IgD-negative memory B cell (primary cell): Measurements from ENCODE around the gene WDR20. TPM values are rescaled to one million over a fixed set of nuclear protein-coding genes. Genes with fewer than 3 reads are reported as not detected.
"Not testable (repeated sequence)": the region's sequence is repeated elsewhere in the genome, so short reads cannot be mapped to it uniquely, and the experiment has no call there.

ENCODE experiments used
- H3K27ac Mint-ChIP-seq, 3 donors: one replicate each; pipeline ENCODE4 v1.8.0; 2020 to 2022; ENCODE audit warnings: mild to moderate bottlenecking in 3 of 3, mixed read lengths in 3 of 3, moderate library complexity in 1 of 3
- H3K27me3 Mint-ChIP-seq: one replicate; pipeline ENCODE4 v1.8.0; 2021; ENCODE audit warnings: mixed read lengths
- H3K36me3 Mint-ChIP-seq: one replicate; pipeline ENCODE4 v1.8.0; 2020; ENCODE audit warnings: mild to moderate bottlenecking, mixed read lengths
- H3K4me1 Mint-ChIP-seq, 3 donors: one replicate each; pipeline ENCODE4 v1.8.0; 2020 to 2022; ENCODE audit warnings: mixed read lengths in 3 of 3, mild to moderate bottlenecking in 1 of 3
- H3K4me3 Mint-ChIP-seq, 4 donors: one replicate each; pipeline ENCODE4 v1.8.0; 2020 to 2022; ENCODE audit warnings: mild to moderate bottlenecking in 4 of 4, mixed read lengths in 4 of 4, moderate library complexity in 3 of 4
- H3K9me3 Mint-ChIP-seq, 3 donors: one replicate each; pipeline ENCODE4 v1.8.0; 2020 to 2021; ENCODE audit warnings: mixed read lengths in 3 of 3, mild to moderate bottlenecking in 1 of 3
- polyA plus RNA-seq: library from polyadenylated mRNA; unstranded; fragments of 300-500 nt; fragmentation: Illumina TruSeq; gene quantifications from one replicate; pipeline ENCODE4 v1.2.3, GENCODE V29; 2021

The WDR20 gene
- polyA plus RNA-seq, 1 donor from 2014 or later: 14.9 TPM

GRCh38 chr14:102141797-102142196 is 2.1 kb downstream of the WDR20 start:
- Mint-ChIP-seq H3K36me3 (peaks cover 4% of the 10 kb centered on the region), H3K4me1 (peaks cover 23 to 33% (median 32%) of the 10 kb centered on the region in 3 donors)

GRCh38 chr14:102144914-102145313 is 5.2 kb downstream of the WDR20 start:
- H3K4me3 Mint-ChIP-seq: peak overlapping the region in 1 of 4 donors; percentile 56
- H3K9me3 Mint-ChIP-seq: no peaks in the 10 kb centered on the region
- no peak overlapping the region for H3K27ac Mint-ChIP-seq
- peaks cover 4% of the 10 kb centered on the region for H3K36me3 Mint-ChIP-seq
- H3K4me1 Mint-ChIP-seq: peaks cover 17 to 31% (median 27%) of the 10 kb centered on the region in 3 donors
- H3K27me3 Mint-ChIP-seq: no peaks in the 10 kb centered on the region

More at GRCh38 chr14:102141797-102142196, 2.1 kb downstream of the WDR20 start:
- Mint-ChIP-seq H3K4me3 (no peak overlapping the region), H3K9me3 (no peaks in the 10 kb centered on the region), H3K27me3 (no peaks in the 10 kb centered on the region), H3K27ac (no peak overlapping the region)

- Mint-ChIP-seq H3K27ac (no peak overlapping the region), H3K4me1 (peaks cover 17 to 31% (median 27%) of the 10 kb centered on the region in 3 donors), H3K9me3 (no peaks in the 10 kb centered on the region), H3K36me3 (peaks cover 4% of the 10 kb centered on the region), H3K4me3 (peak overlapping the region in 2 of 4 donors; percentile 3 to 56), H3K27me3 (no peaks in the 10 kb centered on the region)
Observed at GRCh38 chr14:102145395-102145794, 5.7 kb downstream of the WDR20 start.

GRCh38 chr14:102146423-102146822 is 6.7 kb downstream of the WDR20 start:
- Mint-ChIP-seq H3K9me3 (no peaks in the 10 kb centered on the region), H3K4me3 (peak overlapping the region in 1 of 4 donors; percentile 61), H3K4me1 (peaks cover 9 to 24% (median 24%) of the 10 kb centered on the region in 3 donors), H3K27me3 (no peaks in the 10 kb centered on the region), H3K36me3 (peaks cover 1% of the 10 kb centered on the region), H3K27ac (no peak overlapping the region)

- H3K27ac Mint-ChIP-seq: no peak overlapping the region
- H3K9me3 Mint-ChIP-seq: no peaks in the 10 kb centered on the region
- no peaks in the 10 kb centered on the region for H3K27me3 Mint-ChIP-seq
- H3K4me1 Mint-ChIP-seq: peaks cover 9 to 29% (median 22%) of the 10 kb centered on the region in 3 donors
- no peak overlapping the region for H3K4me3 Mint-ChIP-seq
- peaks cover 6% of the 10 kb centered on the region for H3K36me3 Mint-ChIP-seq
Observed at GRCh38 chr14:102150083-102150482, 10.4 kb downstream of the WDR20 start.

GRCh38 chr14:102150744-102151143 is 11.0 kb downstream of the WDR20 start:
- Mint-ChIP-seq H3K9me3 (no peaks in the 10 kb centered on the region), H3K27ac (no peak overlapping the region), H3K27me3 (no peaks in the 10 kb centered on the region), H3K4me3 (no peak overlapping the region), H3K4me1 (peaks cover 9 to 27% (median 20%) of the 10 kb centered on the region in 3 donors), H3K36me3 (peaks cover 6% of the 10 kb centered on the region)

- H3K4me3 Mint-ChIP-seq, H3K36me3 Mint-ChIP-seq, H3K27ac Mint-ChIP-seq, H3K27me3 Mint-ChIP-seq, H3K9me3 Mint-ChIP-seq: not testable (repeated sequence)
- peaks cover 7 to 23% (median 16%) of the 10 kb centered on the region in 3 donors for H3K4me1 Mint-ChIP-seq
Observed at GRCh38 chr14:102151411-102151810, 11.7 kb downstream of the WDR20 start.

- Mint-ChIP-seq H3K27me3 (no peaks in the 10 kb centered on the region), H3K36me3 (peaks cover 8% of the 10 kb centered on the region), H3K9me3 (no peaks in the 10 kb centered on the region), H3K4me3 (no peak overlapping the region), H3K27ac (no peak overlapping the region), H3K4me1 (peaks cover 4 to 24% (median 14%) of the 10 kb centered on the region in 3 donors)
Observed at GRCh38 chr14:102154121-102154520, 14.4 kb downstream of the WDR20 start.

GRCh38 chr14:102154821-102155549 is 15.3 kb downstream of the WDR20 start:
- Mint-ChIP-seq H3K4me1 (peaks cover 4 to 30% (median 14%) of the 10 kb centered on the region in 3 donors), H3K36me3 (peaks cover 8% of the 10 kb centered on the region), H3K27ac (no peak overlapping the region)

GRCh38 chr14:102157346-102157745 is 17.6 kb downstream of the WDR20 start:
- no peak overlapping the region for H3K27ac Mint-ChIP-seq
- no peaks in the 10 kb centered on the region for H3K9me3 Mint-ChIP-seq
- peaks cover 9 to 33% (median 9%) of the 10 kb centered on the region in 3 donors for H3K4me1 Mint-ChIP-seq
- no peaks in the 10 kb centered on the region for H3K27me3 Mint-ChIP-seq
- H3K36me3 Mint-ChIP-seq: peaks cover 6% of the 10 kb centered on the region
- H3K4me3 Mint-ChIP-seq: no peak overlapping the region

More at GRCh38 chr14:102154821-102155549, 15.3 kb downstream of the WDR20 start:
- Mint-ChIP-seq H3K9me3 (no peaks in the 10 kb centered on the region), H3K4me3 (no peak overlapping the region), H3K27me3 (no peaks in the 10 kb centered on the region)

- no peak overlapping the region for H3K4me3 Mint-ChIP-seq
- no peaks in the 10 kb centered on the region for H3K9me3 Mint-ChIP-seq
- H3K27me3 Mint-ChIP-seq: no peaks in the 10 kb centered on the region
- peak overlapping the region in 1 of 3 donors; percentile 17 for H3K27ac Mint-ChIP-seq
- H3K36me3 Mint-ChIP-seq: peaks cover 3% of the 10 kb centered on the region
- peaks cover 9 to 32% (median 12%) of the 10 kb centered on the region in 3 donors for H3K4me1 Mint-ChIP-seq
Observed at GRCh38 chr14:102158797-102159196, 19.1 kb downstream of the WDR20 start.

- H3K9me3 Mint-ChIP-seq: peaks cover 0 to 2% (median 0%) of the 10 kb centered on the region in 3 donors
- H3K27ac Mint-ChIP-seq: no peak overlapping the region
- no peak overlapping the region for H3K4me3 Mint-ChIP-seq
- H3K27me3 Mint-ChIP-seq: no peaks in the 10 kb centered on the region
- peaks cover 5% of the 10 kb centered on the region for H3K36me3 Mint-ChIP-seq
- peaks cover 15 to 38% (median 16%) of the 10 kb centered on the region in 3 donors for H3K4me1 Mint-ChIP-seq
Observed at GRCh38 chr14:102159841-102160240, 20.1 kb downstream of the WDR20 start.

GRCh38 chr14:102162487-102162886 is 22.8 kb downstream of the WDR20 start:
- no peak overlapping the region for H3K27ac Mint-ChIP-seq
- peaks cover 19 to 44% (median 22%) of the 10 kb centered on the region in 3 donors for H3K4me1 Mint-ChIP-seq
- no peak overlapping the region for H3K4me3 Mint-ChIP-seq
- peaks cover 0 to 2% (median 0%) of the 10 kb centered on the region in 3 donors for H3K9me3 Mint-ChIP-seq
- H3K27me3 Mint-ChIP-seq: no peaks in the 10 kb centered on the region
- H3K36me3 Mint-ChIP-seq: peaks cover 5% of the 10 kb centered on the region

- peaks cover 18 to 45% (median 19%) of the 10 kb centered on the region in 3 donors for H3K4me1 Mint-ChIP-seq
- no peaks in the 10 kb centered on the region for H3K27me3 Mint-ChIP-seq
- peak overlapping the region in 1 of 4 donors; percentile 44 for H3K4me3 Mint-ChIP-seq
- H3K27ac Mint-ChIP-seq: peak overlapping the region in 1 of 3 donors; percentile 7
- H3K36me3 Mint-ChIP-seq: peaks cover 2% of the 10 kb centered on the region
- peaks cover 0 to 2% (median 0%) of the 10 kb centered on the region in 3 donors for H3K9me3 Mint-ChIP-seq
Observed at GRCh38 chr14:102164241-102164641, 24.5 kb downstream of the WDR20 start.

GRCh38 chr14:102164965-102165364 is 25.3 kb downstream of the WDR20 start:
- Mint-ChIP-seq H3K4me1 (peaks cover 20 to 42% (median 21%) of the 10 kb centered on the region in 3 donors), H3K27ac (peak overlapping the region in 1 of 3 donors; percentile 12), H3K27me3 (no peaks in the 10 kb centered on the region), H3K36me3 (peaks cover 2% of the 10 kb centered on the region), H3K4me3 (no peak overlapping the region), H3K9me3 (peaks cover 0 to 2% (median 0%) of the 10 kb centered on the region in 3 donors)
